K562 (cell line): ENCODE measurements around the gene ORMDL3. TPM values are rescaled to one million over a fixed set of nuclear protein-coding genes. Genes with fewer than 3 reads are reported as not detected.

Experiments used
- E2F8 ChIP-seq: fragments of 450-650 bp; IDR thresholded peaks from 2 replicates; pipeline ENCODE4 v1.7.1; 2018; ENCODE audit warnings: mild to moderate bottlenecking, low read depth; ENCODE audit not compliant: partially characterized antibody
- FOXK2 ChIP-seq, 2 experiments: fragments of 450-650 bp; IDR thresholded peaks in 1 of 2; conservative IDR thresholded peaks in 1 of 2; 2 replicates each; pipeline ENCODE4 v1.6.1; 2016; ENCODE audit warnings: low read depth in 2 of 2, mild to moderate bottlenecking in 1 of 2
- IRF2 ChIP-seq: sonication (generic); formaldehyde crosslinking; IDR thresholded peaks from 2 replicates; pipeline ENCODE4 v1.8.1; 2022; ENCODE audit warnings: mild to moderate bottlenecking, missing genetic modification reagents
- MAZ ChIP-seq, 2 experiments: fragments of 450-650 bp in 1 of 2; sonication (generic) in 1 of 2; formaldehyde crosslinking; IDR thresholded peaks in 1 of 2; conservative IDR thresholded peaks in 1 of 2; 2 replicates each; pipeline versions ENCODE4 v1.4.0 to v1.5.0; 2020; ENCODE audit warnings: mild to moderate bottlenecking in 1 of 2, missing genetic modification reagents in 1 of 2
- MBD2 ChIP-seq: sonication (generic); IDR thresholded peaks from 2 replicates; pipeline ENCODE4 v1.6.1; 2016; ENCODE audit warnings: low read depth, borderline replicate concordance
- MEIS2 ChIP-seq: fragments of 450-650 bp; IDR thresholded peaks from 2 replicates; pipeline ENCODE4 v1.6.1; 2014; ENCODE audit warnings: mild to moderate bottlenecking; ENCODE audit not compliant: partially characterized antibody
- ZNF318 ChIP-seq, 2 experiments: fragments of 450-650 bp; IDR thresholded peaks; 2 replicates each; pipeline ENCODE4 v1.6.1; 2016; ENCODE audit warnings: mild to moderate bottlenecking in 2 of 2, borderline replicate concordance in 1 of 2, low read depth in 1 of 2, moderate library complexity in 1 of 2
- ZNF584 ChIP-seq: fragments of 200-800 bp; sonication (Bioruptor generic); IDR thresholded peaks from 2 replicates; pipeline ENCODE4 v1.6.1; 2016; ENCODE audit warnings: low read depth, mild to moderate bottlenecking, missing genetic modification characterization, missing compliant biosample characterization
- ZNF830 ChIP-seq: fragments of 250-450 bp; sonication (Bioruptor Pico); IDR thresholded peaks from 2 replicates; pipeline ENCODE4 v1.5.0; 2021; ENCODE audit warnings: mild to moderate bottlenecking
- polyA plus RNA-seq, 8 experiments: library from polyadenylated mRNA; depleted of rRNA in 4 of 8; stranded (reverse) in 5 of 8; unstranded in 3 of 8; fragments of >200 nt; fragmentation: Nextera tagmentation in 2 of 8; fragmentation: Illumina TruSeq in 1 of 8; extraction: Ambion mirVana in 2 of 8; extraction: Trizol in 1 of 8; gene quantifications; 2 replicates each; pipeline versions ENCODE4 v1.2.1 to v1.2.3, GENCODE V29; 2011 to 2014; ENCODE audit warnings: inconsistent platforms in 1 of 8, missing spikeins in 1 of 8
- total RNA-seq, 7 experiments: library from RNA; depleted of rRNA in 6 of 7; stranded (reverse); fragments of >200 nt in 6 of 7; fragmentation: Illumina TruSeq in 2 of 7; extraction: Trizol in 2 of 7; gene quantifications; 2 replicates each; pipeline versions ENCODE4 v1.2.1 to v1.2.3, GENCODE V29; 2011 to 2021; ENCODE audit warnings: low replicate concordance in 1 of 7

Gene ORMDL3
- total and polyA plus RNA-seq, 9 of the 15 experiments (the other 6 are each of a cell fraction or from before 2014, with no cell fraction given) = 2.7 to 57.4 (median 27.1) TPM

- TF ChIP-seq E2F8 = no peak
- no peak for TF ChIP-seq ZNF584 (CRISPR knock-in tag)
- no peak for TF ChIP-seq IRF2
- TF ChIP-seq ZNF830 (CRISPR knock-in tag) = 0 out of 2 replicates have a peak, but pooled peaks have one; percentile 45
- TF ChIP-seq MAZ (CRISPR knock-in tag; conservative IDR thresholded peaks at IDR 0.05 in 1 of 2, IDR thresholded peaks at IDR 0.05 in 1 of 2) = 0 out of 4 replicates have a peak, but pooled peaks of 1 of the 2 experiments have one; percentile 39
- TF ChIP-seq MEIS2 = peak; percentile 25
- TF ChIP-seq MBD2 = no peak
- TF ChIP-seq FOXK2 (conservative IDR thresholded peaks at IDR 0.05 in 1 of 2, IDR thresholded peaks at IDR 0.05 in 1 of 2; ENCODE audit: low read depth in 2 of 2) = peak; percentile 86 to 93
- 0 out of 4 replicates have a peak, but pooled peaks of 1 of the 2 experiments have one; percentile 57 for TF ChIP-seq ZNF318 (IDR thresholded peaks at IDR 0.05; ENCODE audit: borderline replicate concordance in 1 of 2, low read depth in 1 of 2)
- TF ChIP-seq, all 486 proteins: peak for 43
Observed at GRCh38 chr17:39939588-39940419, 12.4 kb upstream of the ORMDL3 start (continued).
